Activated naive CD4-positive, alpha-beta T cell (primary cell): ENCODE results near the gene OR52D1.

Experiments
- DNase-seq, 4 experiments: peaks; one replicate each; lab custom pipeline; 2025; lab: John Stamatoyannopoulos, UW

The OR52D1 gene

GRCh38 chr11:5488385-5488784 is at the start of gene OR52D1:
OR52D1 (plus strand) TSS chr11:5488685; CDS start chr11:5488707, 22 bp downstream.
- no peak for DNase-seq

GRCh38 chr11:5441414-5441813 is 47.1 kb upstream of the OR52D1 start, which contains the start of gene OR51I1:
OR51I1 (minus strand) TSS chr11:5441514; CDS start chr11:5441514, 0 bp downstream.
- no peak for DNase-seq

GRCh38 chr11:5443835-5444393 is 44.6 kb upstream of the OR52D1 start:
- DNase-seq: no peak

GRCh38 chr11:5449023-5449422 is 39.5 kb upstream of the OR52D1 start, which contains the start of gene OR51I2:
OR51I2 (plus strand) TSS chr11:5449323; CDS start chr11:5453489, 4,166 bp downstream.
- no peak for DNase-seq

GRCh38 chr11:5449432-5449831 is 39.1 kb upstream of the OR52D1 start:
- DNase-seq: no peak

GRCh38 chr11:5460983-5461621 is 27.4 kb upstream of the OR52D1 start:
- DNase-seq: no peak

GRCh38 chr11:5467527-5467926 is 21.0 kb upstream of the OR52D1 start:
- no peak for DNase-seq

GRCh38 chr11:5473921-5474320 is 14.6 kb upstream of the OR52D1 start:
- DNase-seq: no peak

- no peak for DNase-seq
Observed at GRCh38 chr11:5476186-5476819, 12.2 kb upstream of the OR52D1 start.

- DNase-seq: no peak
Observed at GRCh38 chr11:5486003-5486402, 2.5 kb upstream of the OR52D1 start.

GRCh38 chr11:5486421-5486820 is 2.1 kb upstream of the OR52D1 start:
- no peak for DNase-seq

GRCh38 chr11:5488798-5489399 is 414 bp downstream of the OR52D1 start:
- DNase-seq: no peak

- no peak for DNase-seq
Observed at GRCh38 chr11:5489576-5490357, 1.3 kb downstream of the OR52D1 start.

GRCh38 chr11:5499671-5500070 is 11.2 kb downstream of the OR52D1 start:
- no peak for DNase-seq

- DNase-seq: no peak
Observed at GRCh38 chr11:5500393-5500801, 11.9 kb downstream of the OR52D1 start.

- no peak for DNase-seq
Observed at GRCh38 chr11:5504403-5504921, 16.0 kb downstream of the OR52D1 start.

GRCh38 chr11:5505363-5506048 is 17.0 kb downstream of the OR52D1 start:
- no peak for DNase-seq

GRCh38 chr11:5507177-5507932 is 18.9 kb downstream of the OR52D1 start:
- no peak for DNase-seq

- no peak for DNase-seq
Observed at GRCh38 chr11:5507933-5508305, 19.4 kb downstream of the OR52D1 start.

GRCh38 chr11:5508605-5509004 is 20.1 kb downstream of the OR52D1 start:
- no peak for DNase-seq

GRCh38 chr11:5509803-5510202 is 21.3 kb downstream of the OR52D1 start, which contains the start of gene UBQLN3:
UBQLN3 (minus strand) TSS chr11:5509957; CDS start chr11:5509558, 399 bp downstream.
- DNase-seq: no peak
